B cell (primary cell): ENCODE measurements around the gene DCUN1D2. TPM values are rescaled to one million over a fixed set of nuclear protein-coding genes. Genes with fewer than 3 reads are reported as not detected.

Experiments
- ATAC-seq: fragments of 200-7000 bp; cut with Tn5 transposase; one replicate; pipeline ENCODE4 v1.10.0; 2021; ENCODE audit warnings: low read depth, mild to moderate bottlenecking, moderate number of reproducible peaks, moderate library complexity
- CTCF ChIA-PET: fragments of 350-600 bp; sonication (Branson Sonifier 250); formaldehyde crosslinking; loops from one replicate; lab custom pipeline; 2021; ENCODE audit warnings: antibody characterized with exemption, inconsistent platforms; lab: Charles Lee
- POLR2A ChIA-PET: fragments of 350-600 bp; sonication (Branson Sonifier 250); formaldehyde crosslinking; loops from one replicate; lab custom pipeline; 2021; ENCODE audit warnings: antibody characterized with exemption; lab: Charles Lee
- DNase-seq: peaks from one replicate; pipeline ENCODE4 v3.0.0; 2013
- H2AFZ ChIP-seq: 2 replicates; pipeline ENCODE4 v1.6.1; 2012; ENCODE audit warnings: mild to moderate bottlenecking, low read depth, low read length; ENCODE audit not compliant: insufficient read depth, poor library complexity, severe bottlenecking
- H3K27ac ChIP-seq, 2 donors: 1 replicate in 1 of 2; 2 replicates in 1 of 2; pipeline ENCODE4 v1.5.1; 2012 to 2013; ENCODE audit warnings: low read length in 2 of 2, mild to moderate bottlenecking in 2 of 2, moderate library complexity in 1 of 2
- H3K27me3 ChIP-seq, 4 experiments: fragments of 200-600 bp in 1 of 4; sonication (generic) in 1 of 4; replicated peaks in 1 of 4; 1 replicate in 2 of 4; 2 replicates in 2 of 4; pipeline versions ENCODE4 v1.6.1 to v1.7.0; 2013 to 2016; ENCODE audit warnings: low read length in 3 of 4, mild to moderate bottlenecking in 2 of 4, mixed read lengths in 1 of 4, moderate library complexity in 1 of 4; ENCODE audit not compliant: insufficient read depth in 4 of 4, control insufficient read depth in 3 of 4; ENCODE audit errors: control extremely low read depth in 1 of 4
- H3K36me3 ChIP-seq, 2 experiments: replicated peaks in 1 of 2; 1 replicate in 1 of 2; 2 replicates in 1 of 2; pipeline versions ENCODE4 v1.6.1 to v1.7.1; 2013; ENCODE audit warnings: low read length in 1 of 2; ENCODE audit not compliant: insufficient read depth in 2 of 2, control insufficient read depth in 1 of 2; ENCODE audit errors: control extremely low read depth in 1 of 2, extremely low read depth in 1 of 2
- H3K4me1 ChIP-seq, 2 donors: fragments of 200-600 bp in 1 of 2; sonication (generic) in 1 of 2; 1 replicate in 1 of 2; 2 replicates in 1 of 2; pipeline versions ENCODE4 v1.5.1 to v1.6.1; 2013 to 2017; ENCODE audit warnings: low read length in 2 of 2; ENCODE audit not compliant: control insufficient read depth in 2 of 2, insufficient read depth in 2 of 2
- H3K4me2 ChIP-seq: replicated peaks from 2 replicates; pipeline ENCODE3; 2012; ENCODE audit warnings: mild to moderate bottlenecking, low read depth, low read length; ENCODE audit not compliant: poor library complexity, severe bottlenecking
- H3K4me3 ChIP-seq, 5 experiments: fragments of 200-600 bp in 1 of 5; sonication (generic) in 1 of 5; 1 replicate in 3 of 5; 2 replicates in 2 of 5; pipeline versions ENCODE4 v1.5.1 to v1.7.0; 2011 to 2016; ENCODE audit warnings: low read length in 4 of 5, mild to moderate bottlenecking in 4 of 5, low read depth in 2 of 5, control low read depth in 1 of 5, moderate library complexity in 1 of 5; ENCODE audit not compliant: insufficient read depth in 1 of 5; ENCODE audit errors: control extremely low read depth in 1 of 5, extremely low read depth in 1 of 5
- H3K79me2 ChIP-seq: fragments of 200-600 bp; sonication (generic); one replicate; pipeline ENCODE4 v1.6.0; 2016; ENCODE audit warnings: low read length; ENCODE audit not compliant: control insufficient read depth, insufficient read depth
- H3K9ac ChIP-seq: fragments of 200-600 bp; sonication (generic); 2 replicates; pipeline ENCODE4 v1.6.1; 2017; ENCODE audit warnings: mild to moderate bottlenecking, low read length, moderate library complexity
- H3K9me3 ChIP-seq, 3 donors: one replicate each; pipeline versions ENCODE4 v1.6.1 to v1.7.1; 2013; ENCODE audit warnings: low read length in 2 of 3; ENCODE audit not compliant: control insufficient read depth in 2 of 3, insufficient read depth in 1 of 3; ENCODE audit errors: control extremely low read depth in 1 of 3
- H4K20me1 ChIP-seq: 2 replicates; pipeline ENCODE4 v1.6.0; 2012; ENCODE audit warnings: mild to moderate bottlenecking, low read length; ENCODE audit not compliant: insufficient read depth, control insufficient read depth, poor library complexity, severe bottlenecking
- H3K27ac Mint-ChIP-seq: one replicate; pipeline ENCODE4 v1.8.0; 2021; ENCODE audit warnings: mixed read lengths
- H3K27me3 Mint-ChIP-seq: one replicate; pipeline ENCODE4 v1.8.0; 2021; ENCODE audit warnings: mixed read lengths
- H3K4me1 Mint-ChIP-seq: one replicate; pipeline ENCODE4 v1.8.0; 2021; ENCODE audit warnings: mixed read lengths
- H3K4me3 Mint-ChIP-seq: one replicate; pipeline ENCODE4 v1.8.0; 2021; ENCODE audit warnings: mixed read lengths
- H3K9me3 Mint-ChIP-seq: one replicate; pipeline ENCODE4 v1.8.0; 2022; ENCODE audit warnings: mixed read lengths; ENCODE audit not compliant: insufficient read depth
- CTCF ChIP-seq: fragments of 200-600 bp; IDR thresholded peaks from one replicate; pipeline ENCODE4 v1.8.0; 2022; ENCODE audit warnings: antibody characterized with exemption, mild to moderate bottlenecking
- EZH2 ChIP-seq: IDR thresholded peaks from 2 replicates; pipeline ENCODE4 v1.6.1; 2012; ENCODE audit warnings: borderline replicate concordance, low read depth, mild to moderate bottlenecking, moderate library complexity, low read length; ENCODE audit not compliant: insufficient read depth, poor library complexity, severe bottlenecking
- WGBS: methylation state at CpG from one replicate; pipeline ENCODE4 v1.1.5; 2013; ENCODE audit warnings: missing lambda C conversion rate; ENCODE audit not compliant: insufficient coverage; 5-methylcytosine and 5-hydroxymethylcytosine counted together
- intact Hi-C: fragments of 100-400 bp; cut with micrococcal nuclease; formaldehyde crosslinking; loops from one replicate; pipeline ENCODE4 v1.10.0; 2022
- polyA plus RNA-seq: library from polyadenylated mRNA; depleted of rRNA; stranded (reverse); fragments of >200 nt; gene quantifications from 2 replicates; pipeline ENCODE4 v1.2.3, GENCODE V29; 2012
- total RNA-seq, 2 donors: library from RNA; stranded (reverse); fragments of 120-200 nt in 1 of 2; gene quantifications; 1 replicate in 1 of 2; 2 replicates in 1 of 2; pipeline versions ENCODE4 v1.2.3 to v1.2.4, GENCODE V29; 2013 to 2022

DCUN1D2 gene
- total and polyA plus RNA-seq, 2 donors (not counting 1 experiment from before 2014, with no cell fraction given): 15.3 to 41.3 TPM

- no peak overlapping the region for H3K27ac ChIP-seq
- Mint-ChIP-seq H3K4me3 (no peak overlapping the region), H3K27ac (no peak overlapping the region), H3K9me3 (no peaks in the 10 kb centered on the region), H3K4me1 (peaks cover 2% of the 10 kb centered on the region), H3K27me3 (no peaks in the 10 kb centered on the region)
- intact Hi-C loops: no loop called here
- ATAC-seq: no peak
- H3K4me1 ChIP-seq: no peaks in the 10 kb centered on the region
- no peak for TF ChIP-seq CTCF
- no peak for TF ChIP-seq EZH2
- no peak overlapping the region for H2AFZ ChIP-seq
- ChIA-PET POLR2A (no interaction called here), CTCF (no interaction called here)
- no peaks in the 10 kb centered on the region for H4K20me1 ChIP-seq
- peaks cover 7 to 66% of the 10 kb centered on the region in 2 experiments for H3K36me3 ChIP-seq
- DNase-seq: no peak
- no peak overlapping the region for H3K9ac ChIP-seq
- peaks cover 5% of the 10 kb centered on the region for H3K79me2 ChIP-seq
- peaks cover 0 to 5% (median 0%) of the 10 kb centered on the region in 3 donors for H3K9me3 ChIP-seq
- 85% methylated on average over 10 of the region's 11 CpGs for WGBS
- no peaks in the 10 kb centered on the region for H3K27me3 ChIP-seq
- H3K4me2 ChIP-seq: no peak overlapping the region
- no peak overlapping the region for H3K4me3 ChIP-seq
Observed at GRCh38 chr13:113500530-113501265, 10.2 kb upstream of the DCUN1D2 start.

- Histone ChIP-seq H2AFZ (no peak overlapping the region), H3K36me3 (peaks cover 7 to 71% of the 10 kb centered on the region in 2 experiments), H3K27me3 (no peaks in the 10 kb centered on the region), H3K27ac (no peak overlapping the region), H4K20me1 (no peaks in the 10 kb centered on the region), H3K9me3 (peaks cover 0 to 5% (median 0%) of the 10 kb centered on the region in 3 donors), H3K79me2 (peaks cover 13% of the 10 kb centered on the region), H3K4me3 (no peak overlapping the region), H3K9ac (no peak overlapping the region), H3K4me2 (no peak overlapping the region), H3K4me1 (no peaks in the 10 kb centered on the region)
- ChIA-PET POLR2A (no interaction called here), CTCF (no interaction called here)
- H3K27me3 Mint-ChIP-seq: no peaks in the 10 kb centered on the region
- H3K9me3 Mint-ChIP-seq: no peaks in the 10 kb centered on the region
- TF ChIP-seq CTCF (no peak), EZH2 (no peak)
- H3K4me1 Mint-ChIP-seq: peaks cover 2% of the 10 kb centered on the region
- H3K27ac Mint-ChIP-seq: no peak overlapping the region
- no peak overlapping the region for H3K4me3 Mint-ChIP-seq
- DNase-seq: no peak
- no peak for ATAC-seq
- no CpG with 5 or more reads among the region's 4 CpGs for whole genome bisulfite sequencing
- intact Hi-C loops: no loop called here
Observed at GRCh38 chr13:113499936-113500335, 9.4 kb upstream of the DCUN1D2 start.
